Mammary epithelial cell (primary cell): ENCODE results near the gene PATZ1.
"Not testable (repeated sequence)": the region's sequence is repeated elsewhere in the genome, so short reads cannot be mapped to it uniquely, and the experiment has no call there.

ENCODE experiments used
- EZH2 ChIP-seq: IDR thresholded peaks from 2 replicates; pipeline ENCODE4 v1.6.1; 2012; ENCODE audit warnings: low read length, inconsistent platforms, borderline replicate concordance
- TF ChIP-seq, protein P1 (sequence below), 2 donors: IDR thresholded peaks in 1 of 2; conservative IDR thresholded peaks in 1 of 2; 2 replicates each; pipeline ENCODE4 v1.5.1; 2011 to 2012; ENCODE audit warnings: inconsistent platforms in 2 of 2, low read length in 2 of 2, mild to moderate bottlenecking in 2 of 2, control low read depth in 1 of 2, low read depth in 1 of 2; ENCODE audit not compliant: insufficient read depth in 1 of 2; ENCODE audit errors: extremely low read depth in 1 of 2

DNA sequence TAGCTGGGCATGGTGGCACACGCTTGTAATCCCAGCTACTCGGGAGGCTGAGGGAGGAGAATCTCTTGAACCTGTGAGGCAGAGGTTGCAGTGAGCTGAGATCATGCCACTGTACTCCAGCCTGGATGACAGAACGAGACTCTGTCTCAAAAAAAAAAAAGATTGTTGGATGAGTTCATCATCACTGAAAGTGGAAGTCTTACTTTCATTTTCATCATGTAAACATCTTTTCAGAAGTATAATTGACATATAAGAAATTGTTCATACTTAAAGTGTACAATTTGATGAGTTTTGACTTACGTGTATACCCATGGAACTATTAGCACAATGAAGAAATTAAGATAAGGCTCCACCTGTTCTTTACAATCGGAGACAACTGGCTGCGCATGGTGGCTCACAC, 32.5 kb upstream of the PATZ1 start:
- TF ChIP-seq, protein P1, sequence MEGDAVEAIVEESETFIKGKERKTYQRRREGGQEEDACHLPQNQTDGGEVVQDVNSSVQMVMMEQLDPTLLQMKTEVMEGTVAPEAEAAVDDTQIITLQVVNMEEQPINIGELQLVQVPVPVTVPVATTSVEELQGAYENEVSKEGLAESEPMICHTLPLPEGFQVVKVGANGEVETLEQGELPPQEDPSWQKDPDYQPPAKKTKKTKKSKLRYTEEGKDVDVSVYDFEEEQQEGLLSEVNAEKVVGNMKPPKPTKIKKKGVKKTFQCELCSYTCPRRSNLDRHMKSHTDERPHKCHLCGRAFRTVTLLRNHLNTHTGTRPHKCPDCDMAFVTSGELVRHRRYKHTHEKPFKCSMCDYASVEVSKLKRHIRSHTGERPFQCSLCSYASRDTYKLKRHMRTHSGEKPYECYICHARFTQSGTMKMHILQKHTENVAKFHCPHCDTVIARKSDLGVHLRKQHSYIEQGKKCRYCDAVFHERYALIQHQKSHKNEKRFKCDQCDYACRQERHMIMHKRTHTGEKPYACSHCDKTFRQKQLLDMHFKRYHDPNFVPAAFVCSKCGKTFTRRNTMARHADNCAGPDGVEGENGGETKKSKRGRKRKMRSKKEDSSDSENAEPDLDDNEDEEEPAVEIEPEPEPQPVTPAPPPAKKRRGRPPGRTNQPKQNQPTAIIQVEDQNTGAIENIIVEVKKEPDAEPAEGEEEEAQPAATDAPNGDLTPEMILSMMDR (conservative IDR thresholded peaks at IDR 0.05 in 1 of 2, IDR thresholded peaks at IDR 0.05 in 1 of 2; ENCODE audit: extremely low read depth in 1 of 2, insufficient read depth in 1 of 2, low read depth in 1 of 2, low read length in 2 of 2) = not testable (repeated sequence)
- TF ChIP-seq EZH2 = not testable (repeated sequence)
